HG03095 (cell line): ENCODE measurements around the gene GBX1.

Experiments
- ATAC-seq: cut with Tn5 transposase; IDR thresholded peaks from one replicate; pipeline ENCODE4 v1.9.1; 2021; ENCODE audit warnings: moderate library complexity; ENCODE audit not compliant: unreplicated experiment

GBX1 gene

DNA sequence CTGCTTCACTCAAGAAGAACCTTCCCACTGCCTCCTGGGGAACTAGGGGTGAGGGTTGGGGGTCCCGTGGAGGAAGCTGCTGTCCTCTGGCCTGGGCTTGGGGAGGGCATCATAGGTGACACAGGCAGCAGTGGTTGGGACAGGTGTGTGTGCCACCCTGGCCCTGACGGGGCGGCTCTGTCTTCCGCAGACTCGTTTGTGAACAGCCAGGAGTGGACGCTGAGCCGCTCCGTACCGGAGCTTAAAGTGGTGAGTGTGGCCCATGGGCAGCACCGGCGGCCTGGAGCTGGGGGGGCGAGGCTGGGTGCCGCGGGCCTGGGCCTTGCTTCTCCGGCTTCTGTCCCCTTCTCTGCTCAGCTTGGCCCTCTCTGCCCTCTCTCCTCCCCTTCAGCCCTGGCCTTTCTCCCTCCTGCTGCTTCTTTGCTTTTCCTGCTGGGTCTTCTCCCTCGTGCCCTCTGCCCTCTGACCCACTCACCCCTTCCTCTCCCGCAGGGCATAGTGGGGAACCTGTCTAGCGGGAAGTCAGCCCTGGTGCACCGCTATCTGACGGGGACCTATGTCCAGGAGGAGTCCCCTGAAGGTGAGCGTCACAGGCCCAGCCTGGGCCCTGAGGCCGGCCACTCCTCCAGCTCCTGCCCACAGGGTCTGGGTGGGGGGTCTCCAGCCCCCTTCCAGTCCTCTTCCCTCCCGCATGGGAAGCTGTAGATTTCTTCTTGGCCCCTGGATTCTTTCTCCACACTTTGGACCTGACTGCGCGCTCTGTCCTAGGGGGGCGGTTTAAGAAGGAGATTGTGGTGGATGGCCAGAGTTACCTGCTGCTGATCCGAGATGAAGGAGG, 50.7 kb downstream of the GBX1 start:
- no peak for ATAC-seq

DNA sequence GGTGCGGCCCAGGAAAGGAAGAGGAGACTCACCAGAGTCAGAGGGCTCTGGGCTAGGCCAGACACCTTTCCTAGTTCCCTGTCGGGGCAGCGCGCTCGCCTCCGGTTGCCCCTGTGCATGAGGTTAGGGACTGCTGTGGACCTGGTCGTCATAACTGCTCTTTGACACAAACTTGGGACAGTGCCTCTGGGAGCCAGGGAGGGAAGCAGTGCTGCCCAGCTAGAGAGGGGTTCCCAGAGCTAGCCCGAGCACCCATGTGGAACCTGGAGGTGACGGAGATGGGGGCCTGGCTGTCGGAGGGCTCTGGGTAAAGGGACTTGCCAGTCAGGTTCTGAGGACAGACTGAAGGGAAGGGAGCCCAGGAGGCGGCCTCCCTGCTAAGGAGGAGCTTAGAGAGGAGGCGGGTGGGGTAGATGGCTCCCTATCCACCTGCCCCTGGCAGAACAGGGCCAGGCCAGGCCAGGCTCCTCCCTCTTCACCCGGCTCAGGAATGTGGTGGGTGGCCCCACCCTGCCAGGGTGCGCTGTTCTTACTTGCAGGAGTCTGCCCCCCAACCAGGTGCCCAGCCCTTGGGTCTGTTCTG, 51.6 kb downstream of the GBX1 start:
- ATAC-seq, result no peak

DNA sequence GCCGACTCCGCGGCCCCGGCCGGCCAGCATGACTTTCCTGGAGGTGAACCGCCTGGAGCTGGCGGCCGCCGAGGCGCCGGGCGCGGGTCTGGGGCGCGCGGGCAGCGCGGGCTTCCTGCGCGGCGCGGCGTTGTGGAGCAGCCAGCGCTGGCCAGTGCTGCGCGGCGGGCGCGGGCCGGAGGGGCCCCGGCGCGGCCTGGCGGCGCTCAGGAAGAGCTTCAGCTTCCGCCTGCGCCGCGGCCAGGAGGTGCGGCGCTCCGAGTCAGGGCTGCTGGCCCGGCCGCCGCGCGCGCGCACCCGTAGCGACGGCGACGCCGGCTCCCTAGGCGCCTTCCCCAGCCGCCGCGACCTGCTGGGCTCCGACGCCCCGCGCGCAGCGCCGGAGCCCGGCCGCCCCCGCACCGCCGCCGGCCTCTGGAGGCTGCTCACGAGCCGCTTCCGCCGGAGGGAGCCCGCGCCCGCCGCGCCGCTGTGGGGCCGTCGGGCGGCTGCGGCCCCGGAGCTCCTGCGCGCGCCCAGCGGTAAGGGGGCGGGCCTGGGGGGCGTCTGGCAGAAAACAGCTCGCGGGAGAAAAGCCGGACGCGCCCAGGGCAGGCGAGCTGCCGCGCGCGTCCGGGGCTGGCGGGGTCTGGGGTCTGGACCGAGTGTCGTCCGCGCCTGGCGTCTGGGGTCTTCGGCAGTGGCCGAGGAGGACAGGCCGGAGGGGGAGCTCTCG, 52.2 kb downstream of the GBX1 start:
- ATAC-seq, result no peak

DNA sequence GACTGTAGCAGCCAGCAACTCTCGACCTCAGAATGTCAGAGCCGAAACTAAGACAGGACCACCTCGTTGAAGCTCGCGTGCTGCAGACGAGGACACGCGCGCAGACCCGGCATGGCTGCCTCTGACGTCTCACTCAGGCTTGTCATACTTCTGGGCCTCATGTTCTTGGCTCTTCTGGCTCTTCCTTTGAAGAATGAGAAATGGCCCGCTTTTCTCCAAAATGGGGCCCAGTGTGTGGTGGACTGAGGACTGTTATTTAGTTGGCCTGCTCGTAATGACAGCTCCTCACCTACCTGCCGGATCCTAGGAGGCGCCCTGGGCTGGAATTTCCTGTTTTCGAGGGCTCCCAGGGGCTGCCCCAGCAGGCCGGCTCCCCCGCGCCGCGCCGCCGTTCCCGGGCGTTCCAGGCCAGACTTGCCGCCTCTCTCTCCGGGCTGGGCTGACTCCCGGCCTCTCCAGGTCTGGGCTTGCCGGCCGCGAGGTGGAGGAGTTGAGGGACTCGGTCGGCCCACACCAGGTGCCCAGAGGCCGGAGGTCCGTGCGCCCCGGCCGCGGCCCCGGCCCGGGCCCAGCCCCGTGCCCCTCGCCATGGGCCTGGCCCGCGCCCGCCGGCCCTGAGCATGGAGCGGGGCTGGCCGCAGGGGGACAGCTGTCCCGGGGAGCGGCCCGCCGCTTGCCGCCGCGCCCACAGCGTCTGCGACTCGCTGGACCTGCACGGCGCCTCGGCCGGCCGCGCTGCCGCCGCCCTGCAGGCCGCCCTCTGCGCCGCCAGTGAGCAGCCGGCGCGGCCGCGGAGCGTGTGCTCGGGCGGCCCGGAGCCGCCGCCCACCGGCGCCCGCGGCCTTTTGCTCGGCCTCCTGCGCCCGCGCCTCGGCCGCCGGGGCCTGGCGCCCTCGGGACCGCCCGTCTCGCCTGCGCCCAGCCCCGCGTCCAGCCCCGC, 53.1 kb downstream of the GBX1 start:
- no peak for ATAC-seq

DNA sequence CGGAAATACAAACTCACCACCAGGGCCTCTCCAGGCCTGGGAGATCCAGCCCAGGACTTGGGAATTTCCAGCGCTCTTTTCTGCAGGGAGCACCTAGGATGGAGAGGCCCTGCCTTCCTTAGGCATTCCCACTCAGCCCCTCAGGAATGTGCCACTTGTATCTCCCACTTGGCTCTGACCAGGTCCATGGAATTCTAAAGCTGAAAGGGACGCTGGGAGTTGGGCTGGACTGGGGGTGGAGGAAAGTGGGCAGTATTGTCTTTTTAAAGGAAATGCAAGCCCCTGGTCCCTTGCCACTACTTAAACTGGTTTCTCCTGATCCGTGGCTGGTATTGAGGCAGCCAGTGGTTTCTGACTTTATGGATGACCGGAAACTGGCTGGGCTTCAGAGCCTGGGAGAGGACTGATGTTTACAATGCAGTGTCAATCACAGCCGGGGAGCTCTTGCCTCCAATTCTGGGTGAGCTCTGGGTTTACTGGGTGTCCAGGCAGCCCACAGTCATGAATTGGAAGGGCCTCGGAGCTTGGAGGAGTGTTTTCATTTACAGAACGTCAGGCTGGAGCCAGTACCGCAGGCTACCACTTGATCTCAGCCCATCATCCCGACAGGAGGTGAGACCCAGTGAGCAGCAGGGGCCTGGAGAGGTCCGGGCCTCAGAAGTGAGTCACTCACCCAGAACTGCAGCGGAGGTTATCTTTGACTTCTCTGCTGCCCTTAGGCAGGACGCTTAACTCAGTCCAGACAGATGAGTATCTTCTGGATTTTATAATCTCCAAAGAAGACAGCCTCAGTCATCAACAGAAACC, 53.9 kb downstream of the GBX1 start:
- ATAC-seq, result no peak

DNA sequence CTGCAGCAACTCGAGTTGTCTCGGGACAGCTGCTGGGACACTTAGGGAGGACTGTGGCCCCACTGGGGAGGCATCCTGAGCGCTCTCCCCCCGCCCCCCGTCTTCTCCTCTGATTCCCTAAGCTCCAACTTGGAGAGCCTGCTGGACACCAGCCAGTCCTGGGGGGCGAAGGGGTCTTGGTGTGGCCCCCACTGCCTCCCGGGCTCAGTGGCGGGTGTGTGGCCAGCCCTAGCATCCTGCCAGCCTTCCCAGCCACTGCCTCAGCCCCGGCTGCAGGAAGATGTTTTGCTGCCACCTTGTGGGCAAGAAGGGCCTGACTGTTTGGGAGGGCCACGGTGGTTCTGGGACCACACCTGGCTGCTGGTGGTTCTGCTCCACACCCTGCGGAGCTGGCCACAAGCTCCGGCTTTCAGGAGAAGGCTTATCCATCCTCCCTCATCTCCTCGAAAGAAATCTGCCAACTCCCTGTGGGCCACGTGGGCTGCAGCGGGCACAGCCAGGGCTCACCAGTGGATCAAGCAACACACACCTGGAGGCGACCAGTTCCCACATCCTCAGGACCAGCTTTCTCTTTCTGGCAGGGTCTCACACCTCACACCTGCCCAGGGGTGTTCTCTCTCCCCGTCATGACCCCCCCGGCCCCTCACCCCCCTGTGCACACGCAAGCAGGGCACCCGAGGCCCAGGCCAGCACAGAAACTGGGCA, 56.4 kb downstream of the GBX1 start:
- ATAC-seq, result peak; percentile 83

DNA sequence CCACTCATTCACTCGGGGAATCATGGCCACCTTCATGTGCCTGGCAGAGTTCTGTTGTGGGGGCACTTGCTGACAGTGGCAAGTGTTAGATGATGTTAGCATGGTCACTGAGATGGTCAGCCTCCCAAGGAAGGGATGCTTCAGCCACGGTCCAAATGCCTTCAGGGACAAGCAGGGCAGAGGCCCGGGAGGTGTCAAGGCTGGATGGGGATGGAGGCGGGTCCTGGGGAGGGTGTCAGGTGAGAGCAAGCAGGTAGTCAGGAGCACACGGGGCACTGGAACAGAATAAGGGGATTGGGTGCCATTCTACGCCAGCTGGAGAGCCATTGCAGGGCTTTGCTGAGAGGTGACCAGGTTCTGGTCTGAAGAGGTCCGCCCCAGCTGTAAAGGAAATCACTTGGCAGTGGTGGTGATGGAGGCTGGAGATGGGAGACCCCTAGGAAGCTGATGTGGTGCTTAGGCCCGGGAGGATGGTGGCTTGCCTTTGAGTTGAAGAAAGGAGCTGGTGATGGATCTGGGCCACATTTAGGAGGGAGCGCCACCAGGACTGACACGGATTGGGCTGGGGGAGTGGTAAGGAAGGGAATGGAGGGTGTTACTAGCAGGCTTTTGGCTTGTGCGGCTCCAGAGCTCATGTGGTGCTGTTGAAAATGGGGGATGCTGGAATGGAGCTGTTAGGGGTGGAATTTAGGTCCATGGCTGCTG, 57.1 kb downstream of the GBX1 start:
- ATAC-seq, result no peak

DNA sequence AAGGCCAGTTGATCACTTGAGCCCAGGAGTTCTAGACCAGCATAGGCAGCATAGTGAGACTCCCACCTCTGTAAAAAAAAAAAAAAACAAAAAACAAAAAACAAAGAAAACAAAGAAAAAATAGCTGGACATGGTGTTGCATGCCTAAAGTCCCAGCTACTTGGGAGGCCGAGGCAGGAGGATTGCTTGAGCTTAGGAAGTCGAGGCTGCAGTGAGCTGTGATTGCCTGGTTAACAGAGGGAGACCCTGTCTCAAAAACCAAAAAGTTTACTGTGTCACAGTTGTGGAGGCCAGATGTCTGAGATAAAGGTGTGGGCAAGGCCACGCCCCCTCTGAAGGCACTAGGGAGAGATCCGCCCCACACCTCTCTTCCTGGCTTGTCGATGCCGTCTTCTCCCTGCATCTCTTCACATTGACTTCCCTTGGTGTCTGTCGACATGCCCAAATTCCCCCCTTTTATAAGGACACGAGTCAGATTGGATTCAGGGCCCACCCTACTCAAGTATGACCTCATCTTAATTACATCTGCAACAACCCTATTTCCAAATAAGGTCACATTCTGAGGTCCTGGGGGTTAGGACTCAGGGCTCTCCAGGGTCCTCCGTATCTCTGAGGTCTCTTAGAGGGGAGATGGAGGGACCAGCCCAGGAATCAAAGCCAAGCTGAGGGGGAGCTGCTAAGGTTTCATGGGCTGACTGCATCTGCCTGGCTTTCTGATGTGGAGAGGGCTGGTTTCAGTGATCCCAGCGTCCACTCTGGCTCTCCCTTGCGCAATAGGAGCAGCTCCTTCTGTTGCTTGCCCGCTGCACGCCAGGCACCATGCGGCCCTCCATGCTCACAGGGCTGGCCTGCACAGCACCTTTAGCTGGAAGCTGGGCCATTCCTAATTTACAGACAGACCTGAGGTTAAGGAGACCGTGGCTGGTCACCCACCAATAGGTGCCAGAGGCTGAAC, 58.1 kb downstream of the GBX1 start:
- ATAC-seq, result no peak

DNA sequence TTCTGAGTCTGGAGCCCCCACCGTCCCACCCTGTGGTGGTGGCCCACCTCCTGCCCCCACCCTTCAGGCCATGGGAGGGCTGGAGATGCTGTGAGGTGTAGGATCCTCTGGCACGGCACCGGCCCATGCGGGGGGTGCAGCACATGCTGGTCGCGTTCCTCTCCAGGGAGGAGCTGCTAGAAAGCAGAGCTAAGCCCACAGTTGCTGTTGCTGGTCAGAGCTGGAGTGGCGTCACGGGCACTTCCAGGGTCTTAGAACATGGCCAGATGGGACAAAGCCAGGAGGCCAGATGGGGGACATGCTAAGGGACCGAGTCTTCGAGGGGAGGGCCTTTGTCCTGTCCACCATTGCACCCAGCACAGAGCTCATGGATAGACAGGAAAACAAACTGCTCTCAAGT, 59.6 kb downstream of the GBX1 start:
- ATAC-seq, result no peak

DNA sequence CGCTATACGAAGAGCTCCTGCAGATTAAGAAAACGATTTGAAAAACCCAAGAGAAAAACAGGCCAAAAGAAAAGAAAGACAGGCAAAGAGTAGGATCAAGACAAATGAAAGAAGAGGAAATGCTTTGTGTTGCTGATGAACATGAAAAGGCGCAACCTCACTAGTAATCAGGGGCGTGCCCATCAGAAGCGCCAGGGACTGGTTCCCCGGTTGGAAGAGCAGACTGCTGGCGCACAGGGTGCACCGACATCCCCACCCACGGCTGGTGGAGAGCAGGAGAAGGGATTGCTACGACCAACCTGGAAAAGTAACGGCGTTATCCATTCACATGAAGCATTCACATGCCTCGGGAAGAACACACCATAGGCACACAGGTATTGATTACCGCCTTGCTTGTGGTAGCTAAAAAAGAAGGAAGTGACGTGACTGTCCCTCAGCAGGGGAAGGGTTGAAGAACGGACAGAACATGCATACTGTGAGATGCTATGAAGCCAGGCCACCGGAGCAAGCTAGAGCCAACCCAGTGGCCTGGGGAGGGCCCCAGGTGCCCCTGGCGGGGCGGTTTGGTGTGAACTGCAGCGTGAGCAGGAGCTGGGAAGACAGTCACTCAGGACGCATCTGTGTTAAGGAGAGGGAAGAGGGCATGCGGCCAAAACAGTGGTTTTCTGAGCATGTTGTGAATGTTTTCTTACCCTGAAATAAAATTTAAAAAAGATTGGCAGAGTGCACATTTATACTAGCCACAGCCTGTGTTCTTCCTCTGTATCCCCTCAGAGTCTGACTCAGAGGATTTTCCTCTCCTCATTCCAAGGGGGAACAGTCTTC, 62.9 kb downstream of the GBX1 start:
- ATAC-seq, result no peak

DNA sequence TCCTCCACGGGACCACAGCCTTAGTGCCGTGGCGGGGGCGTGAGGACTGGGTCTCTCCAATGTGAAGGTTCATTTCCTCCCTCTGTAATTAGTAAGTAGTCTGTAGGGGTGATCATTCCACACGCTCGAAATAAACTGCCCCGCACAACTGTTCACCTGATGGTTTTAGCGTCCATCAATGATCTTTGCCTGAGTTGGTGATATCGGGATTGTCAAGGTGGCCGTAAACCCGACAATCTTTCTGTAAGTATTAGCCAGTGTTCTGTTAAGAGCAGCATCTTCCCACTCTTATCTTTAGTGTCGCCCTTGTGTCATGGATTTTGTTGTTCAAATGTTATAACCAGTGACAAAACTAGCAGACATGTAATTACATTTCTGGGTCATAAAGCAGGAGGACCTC, 63.5 kb downstream of the GBX1 start:
- ATAC-seq, result no peak

DNA sequence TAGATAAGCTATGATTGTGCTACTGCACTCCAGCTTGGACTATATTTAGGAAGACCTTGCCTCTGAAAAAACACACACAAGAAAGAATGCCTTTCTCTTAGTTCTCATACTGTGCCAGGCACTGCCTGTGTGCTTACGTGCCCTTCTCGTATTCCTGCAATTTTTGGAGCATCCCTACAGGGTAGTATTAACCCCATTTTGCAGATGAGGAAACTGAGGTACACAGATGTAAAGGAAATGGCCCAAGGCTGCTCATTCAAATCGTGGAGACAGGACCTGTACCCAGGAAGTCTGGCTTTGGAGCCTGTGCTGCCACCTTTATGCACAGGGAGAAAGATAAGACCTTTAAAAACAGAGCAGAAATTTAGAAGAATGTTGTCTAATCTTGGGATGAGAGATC, 64.5 kb downstream of the GBX1 start:
- no peak for ATAC-seq

DNA sequence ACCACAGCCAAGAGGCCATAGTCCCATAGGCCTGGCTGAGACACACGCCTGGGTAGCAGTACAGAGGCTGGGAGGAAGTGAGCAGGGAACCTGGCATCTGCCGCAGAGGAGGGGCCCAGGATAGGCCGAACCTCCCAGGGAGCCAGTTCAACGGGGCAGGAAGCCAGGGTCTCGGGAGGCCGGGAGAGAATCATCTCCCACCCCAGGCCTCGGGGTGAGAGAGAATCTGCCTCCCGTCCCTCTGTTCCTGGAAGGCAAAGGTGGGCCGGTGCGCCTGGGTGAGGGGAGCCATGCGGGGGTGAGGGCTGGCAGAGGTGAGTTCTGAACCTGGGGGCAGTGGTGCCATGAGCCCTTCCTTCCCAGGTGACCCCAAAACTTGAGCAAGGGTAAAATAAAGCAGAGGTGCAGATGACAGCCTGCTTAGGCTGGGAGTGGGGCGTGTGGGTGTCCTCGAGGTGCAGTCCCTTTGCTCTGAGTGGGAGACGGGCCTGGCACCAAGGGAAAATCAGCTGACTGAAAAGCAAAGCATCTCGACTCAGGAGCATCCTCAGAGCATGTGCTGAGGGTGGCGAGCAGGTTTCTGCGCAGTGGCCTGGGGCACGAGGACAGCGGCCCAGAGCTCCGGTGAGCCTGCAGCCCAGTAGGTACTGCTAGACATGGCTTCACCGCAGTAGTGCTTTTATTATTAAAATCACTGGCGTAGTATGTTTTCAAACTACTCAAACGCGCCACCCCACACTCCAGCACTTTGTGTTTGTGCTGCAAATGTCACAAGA, 65.7 kb downstream of the GBX1 start:
- ATAC-seq, result no peak

DNA sequence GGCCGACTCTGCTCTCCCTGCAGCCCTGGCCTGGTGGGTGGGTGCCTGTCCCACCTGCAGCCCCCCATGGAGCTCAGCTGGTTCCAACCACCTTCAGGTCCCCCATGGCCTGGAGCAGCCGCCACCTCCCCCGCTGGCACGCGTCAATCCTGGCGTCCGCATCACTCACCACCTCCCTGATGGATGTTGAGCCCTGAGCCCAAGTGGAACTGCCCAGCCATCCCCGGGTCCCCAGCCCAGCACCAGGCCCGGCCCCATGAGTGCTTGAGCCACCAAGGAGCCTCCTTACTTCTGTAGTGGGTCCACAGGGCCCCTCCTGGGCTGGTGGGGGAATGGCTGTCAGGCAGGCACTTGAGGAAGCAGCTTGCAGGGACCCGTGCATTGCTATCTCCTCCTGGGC, 66.6 kb downstream of the GBX1 start:
- no peak for ATAC-seq

DNA sequence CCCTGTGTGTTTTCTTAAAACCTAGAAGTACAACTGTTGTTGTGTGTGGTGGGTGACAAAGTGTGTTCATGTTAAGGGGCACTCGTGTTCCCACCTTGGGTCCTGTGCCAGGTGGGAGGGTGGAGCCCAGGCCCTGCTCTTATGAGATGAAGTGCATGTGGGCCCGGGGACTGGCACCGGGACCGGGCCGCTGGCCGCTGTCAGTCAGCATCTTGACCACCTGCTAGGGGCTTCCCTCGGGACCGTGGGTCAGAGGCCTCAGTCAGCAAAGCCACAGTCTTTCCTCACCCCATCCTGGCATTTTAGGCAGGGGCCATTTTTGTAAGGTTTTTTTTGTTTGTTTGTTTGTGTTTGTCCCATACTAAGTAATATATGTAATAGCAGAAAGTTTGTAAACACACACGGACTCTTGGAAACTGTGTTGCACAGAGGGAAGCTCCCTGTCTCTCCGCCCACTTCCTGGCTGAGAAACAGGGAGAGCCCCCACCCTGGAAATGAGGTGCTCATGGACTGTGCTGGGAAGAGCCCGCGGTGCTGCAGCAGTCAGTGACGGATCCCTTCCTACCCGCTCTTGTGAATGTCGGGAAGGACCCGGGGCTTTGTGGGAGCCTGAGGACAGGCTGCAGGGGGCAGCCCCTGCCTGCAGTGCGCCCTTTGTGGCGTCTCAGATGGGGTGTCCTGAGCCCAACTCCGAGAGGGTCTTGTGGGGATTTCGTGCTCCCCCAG, 67.8 kb downstream of the GBX1 start:
- ATAC-seq, result no peak
